ENCODE data around the gene PARD3B.

The PARD3B gene

DNA sequence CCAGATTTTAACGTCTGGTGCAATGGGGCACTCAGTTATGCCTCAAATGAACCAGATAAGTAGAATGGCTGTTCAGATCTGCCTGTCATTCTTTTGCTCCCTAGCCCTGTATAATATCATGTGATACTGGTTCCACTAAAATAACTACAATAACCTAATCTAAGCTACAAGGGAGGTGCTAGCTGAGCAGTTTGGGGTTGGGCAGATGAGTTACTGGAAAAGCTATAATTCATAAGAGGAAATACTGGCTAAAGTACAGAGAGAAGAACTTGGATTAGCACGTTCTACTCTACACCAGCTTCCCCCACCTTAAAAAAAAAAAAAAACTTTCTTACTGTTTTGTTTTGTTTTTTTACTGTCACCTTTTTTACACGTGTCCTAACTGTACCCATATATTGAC lies 953.7 kb downstream of the PARD3B start:
- no peak for DNase-seq (ENCODE audit: low read depth in 2 of 2)

DNA sequence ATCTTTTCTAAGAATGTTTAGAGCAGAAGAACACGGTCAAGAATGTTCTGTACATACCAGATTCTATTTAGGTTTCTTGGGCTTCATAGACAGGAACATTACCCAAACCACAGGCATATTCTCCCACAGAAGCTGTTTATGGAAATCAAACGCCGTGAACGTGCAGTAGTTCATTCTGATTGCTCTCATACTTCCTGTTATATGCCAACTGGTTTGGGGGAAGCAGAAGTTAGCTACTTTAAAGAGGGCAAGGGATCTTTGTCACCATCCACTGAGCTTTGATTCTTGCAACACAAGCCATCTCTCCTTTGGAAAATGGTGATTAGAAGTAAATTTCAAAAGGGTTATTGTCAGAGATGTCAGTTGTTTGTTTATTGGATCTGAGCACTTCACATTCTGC lies 954.8 kb downstream of the PARD3B start:
- DNase-seq (ENCODE audit: low read depth in 2 of 2), result no peak

- no peak for DNase-seq (ENCODE audit: low read depth in 2 of 2)
Observed at GRCh38 chr2:205500951-205501350, 955.7 kb downstream of the PARD3B start.

DNA sequence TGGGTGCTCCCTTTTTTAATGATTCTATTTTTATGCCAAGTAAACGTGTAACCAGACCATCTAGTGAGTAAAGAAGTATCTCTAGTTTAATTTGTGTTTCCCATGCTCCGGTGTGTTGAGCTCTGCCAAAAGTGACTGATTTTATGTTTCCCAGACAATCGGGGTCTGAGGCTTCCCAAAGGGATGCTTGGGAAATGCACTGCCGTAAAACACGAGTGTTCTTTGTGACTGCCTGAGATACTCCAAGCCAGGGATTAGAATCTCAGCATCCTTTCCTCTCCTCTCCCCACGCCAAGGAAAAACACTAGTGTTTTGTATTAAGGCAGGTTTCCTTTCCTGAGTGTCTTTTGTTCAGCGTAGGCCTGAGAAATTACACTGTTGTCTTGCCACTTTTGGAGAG lies 956.6 kb downstream of the PARD3B start:
- DNase-seq (ENCODE audit: low read depth in 2 of 2), result no peak

- DNase-seq (ENCODE audit: low read depth in 2 of 2), result no peak
Observed at GRCh38 chr2:205505371-205505770, 960.1 kb downstream of the PARD3B start.

GRCh38 chr2:205509655-205510054 lies 964.4 kb downstream of the PARD3B start:
- no peak for DNase-seq (ENCODE audit: low read depth in 2 of 2)

GRCh38 chr2:205510345-205510744 lies 965.1 kb downstream of the PARD3B start:
- DNase-seq (ENCODE audit: low read depth in 2 of 2), result no peak

GRCh38 chr2:205511221-205511620 lies 965.9 kb downstream of the PARD3B start:
- no peak for DNase-seq (ENCODE audit: low read depth in 2 of 2)

DNA sequence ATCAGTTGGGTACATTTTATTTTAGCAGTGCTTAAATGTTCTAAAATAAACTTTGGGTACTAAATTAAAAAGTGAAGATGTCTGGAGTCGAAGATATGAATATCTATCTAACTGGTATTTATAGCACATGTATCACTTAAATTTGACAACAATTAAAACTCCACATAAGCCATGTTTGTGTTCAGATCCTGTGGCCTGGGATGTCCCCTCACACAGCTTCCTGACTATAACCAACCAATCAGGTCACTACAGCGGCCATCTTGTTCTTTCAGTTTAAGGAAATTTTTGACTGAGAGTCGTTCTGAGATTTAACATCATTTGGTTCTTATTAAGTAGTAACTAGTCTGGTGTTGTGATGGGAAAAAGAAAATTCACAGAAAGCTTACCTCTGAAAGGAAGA lies 966.4 kb downstream of the PARD3B start:
- DNase-seq (ENCODE audit: low read depth in 2 of 2), result no peak

DNA sequence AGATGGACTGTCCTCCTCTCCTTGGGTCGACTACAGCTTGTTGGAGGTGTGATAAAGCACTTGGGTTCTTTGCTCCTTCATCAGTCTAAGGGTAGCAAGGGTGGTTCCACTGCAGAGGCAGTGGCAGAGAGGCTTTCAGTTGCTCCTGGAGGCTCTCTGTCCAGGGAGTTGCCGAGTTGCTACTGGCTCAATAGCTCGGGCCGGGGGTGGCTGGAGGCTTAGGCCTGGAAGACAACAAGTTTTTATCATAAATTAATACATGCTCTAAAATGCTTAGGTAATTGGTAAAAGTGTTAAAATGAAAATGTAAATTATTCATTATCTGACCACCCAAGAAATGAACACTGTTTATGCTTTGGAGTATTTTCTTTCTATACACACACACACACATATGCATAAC lies 975.0 kb downstream of the PARD3B start:
- DNase-seq (ENCODE audit: low read depth in 2 of 2), result no peak

GRCh38 chr2:205524656-205525055 lies 979.4 kb downstream of the PARD3B start:
- DNase-seq (ENCODE audit: low read depth in 2 of 2), result no peak

DNA sequence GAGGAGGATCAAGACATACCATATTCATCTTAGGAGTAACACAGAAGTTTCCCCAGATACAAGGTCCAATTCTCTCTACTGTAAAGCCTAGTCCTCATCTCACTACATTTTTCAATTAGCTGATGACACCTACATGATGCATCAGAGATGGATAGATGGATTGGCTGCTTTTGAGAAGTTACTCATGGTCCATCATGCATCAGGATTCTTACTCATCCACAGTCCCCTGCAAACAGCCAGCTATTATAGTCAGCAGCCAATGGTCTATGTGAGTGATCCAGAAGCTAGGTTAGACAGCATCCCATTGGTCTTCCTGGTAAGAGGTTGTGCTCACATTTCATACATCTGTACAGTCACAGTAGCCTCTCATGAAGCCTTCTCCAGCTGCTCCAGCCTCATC lies 982.5 kb downstream of the PARD3B start:
- no peak for DNase-seq (ENCODE audit: low read depth in 2 of 2)

DNA sequence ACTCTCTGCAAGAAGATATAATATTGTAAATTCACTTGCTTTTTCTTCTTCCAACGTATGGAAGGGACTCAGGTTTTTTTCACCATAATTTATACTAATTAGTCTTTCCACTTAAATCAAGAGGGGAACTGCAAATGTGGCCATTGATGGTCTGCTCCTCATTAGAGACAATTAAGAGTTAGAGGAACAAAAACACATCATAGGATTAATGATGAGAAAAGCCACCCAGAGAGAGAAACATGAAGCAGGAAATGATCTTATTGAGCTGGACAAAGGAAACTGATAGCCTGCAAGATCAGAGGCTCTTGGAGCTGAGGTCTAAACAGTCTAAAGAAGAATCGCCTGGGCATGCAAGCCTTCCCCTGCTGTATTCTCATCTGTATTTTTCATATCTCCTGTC lies 985.8 kb downstream of the PARD3B start:
- no peak for DNase-seq (ENCODE audit: low read depth in 2 of 2)

DNA sequence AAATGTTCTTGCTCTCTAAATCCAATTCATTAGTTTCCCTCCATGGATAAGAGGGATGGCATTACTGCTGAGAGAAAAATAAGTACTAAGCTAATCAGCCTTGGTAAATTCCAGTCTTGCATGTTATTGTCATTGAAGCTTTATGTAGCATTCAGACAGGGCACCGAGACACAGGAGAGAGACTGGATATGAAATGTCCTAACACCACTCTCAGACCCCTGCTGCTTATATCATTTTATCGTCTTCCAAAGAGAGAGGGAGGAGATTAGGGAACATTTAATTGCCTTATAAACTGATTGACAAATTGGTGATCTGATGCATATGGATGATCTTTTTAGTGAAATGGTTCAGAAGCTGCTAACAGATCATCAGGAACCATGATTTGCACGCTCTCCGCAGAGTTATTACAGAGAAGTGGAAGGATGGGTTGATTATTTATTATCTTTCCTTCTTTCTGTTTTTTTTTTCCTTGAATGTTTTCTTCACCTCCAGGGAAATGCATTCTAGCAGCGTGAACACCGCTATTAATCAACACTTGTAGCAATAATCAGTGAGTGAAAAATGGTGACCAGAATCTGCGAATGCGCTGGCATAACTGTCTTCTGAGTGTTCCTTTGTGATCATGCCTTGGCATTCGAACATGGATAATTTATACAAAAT lies 986.3 kb downstream of the PARD3B start:
- no peak for DNase-seq (ENCODE audit: low read depth in 2 of 2)

GRCh38 chr2:205535001-205535400 lies 989.7 kb downstream of the PARD3B start:
- DNase-seq (ENCODE audit: low read depth in 2 of 2), result no peak

DNA sequence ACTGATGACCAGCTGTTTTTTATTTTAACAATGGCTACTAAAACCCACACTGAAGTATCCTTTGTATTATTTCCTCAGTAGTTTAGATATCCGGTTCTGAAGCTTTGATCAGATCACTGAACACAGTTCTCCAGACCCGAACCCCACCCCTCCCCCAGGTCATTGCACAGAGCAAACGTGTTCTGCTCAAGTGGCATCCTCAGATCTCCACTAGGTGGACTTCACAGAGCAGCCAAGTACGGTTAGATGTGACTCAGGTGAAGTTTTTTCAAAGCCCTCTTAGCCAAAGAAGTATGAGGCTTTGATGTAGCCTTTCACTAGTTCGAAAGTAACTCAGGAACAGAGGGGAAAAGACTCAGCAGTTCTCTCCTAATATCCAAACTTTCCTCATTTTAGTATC lies 994.3 kb downstream of the PARD3B start:
- DNase-seq (ENCODE audit: low read depth in 2 of 2), result no peak

DNA sequence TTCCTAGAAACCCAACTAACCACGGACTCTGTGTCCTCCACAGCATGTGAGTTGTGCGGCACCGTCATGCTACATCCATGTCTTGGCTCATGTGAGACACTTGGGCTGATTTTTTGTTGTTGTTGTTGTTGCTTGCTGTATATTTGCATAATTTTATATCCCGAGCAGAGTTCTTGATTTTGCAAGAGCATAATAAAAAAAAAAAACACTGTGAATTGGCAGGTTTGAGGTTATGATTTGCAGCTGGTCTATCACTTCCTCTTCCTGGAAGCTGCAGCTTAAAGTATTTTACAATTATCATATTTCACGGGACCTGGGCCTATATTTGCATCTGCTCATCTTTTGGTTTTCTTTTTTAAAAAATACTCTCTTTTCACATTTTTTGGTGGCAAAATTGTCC lies 994.8 kb downstream of the PARD3B start:
- no peak for DNase-seq (ENCODE audit: low read depth in 2 of 2)

DNA sequence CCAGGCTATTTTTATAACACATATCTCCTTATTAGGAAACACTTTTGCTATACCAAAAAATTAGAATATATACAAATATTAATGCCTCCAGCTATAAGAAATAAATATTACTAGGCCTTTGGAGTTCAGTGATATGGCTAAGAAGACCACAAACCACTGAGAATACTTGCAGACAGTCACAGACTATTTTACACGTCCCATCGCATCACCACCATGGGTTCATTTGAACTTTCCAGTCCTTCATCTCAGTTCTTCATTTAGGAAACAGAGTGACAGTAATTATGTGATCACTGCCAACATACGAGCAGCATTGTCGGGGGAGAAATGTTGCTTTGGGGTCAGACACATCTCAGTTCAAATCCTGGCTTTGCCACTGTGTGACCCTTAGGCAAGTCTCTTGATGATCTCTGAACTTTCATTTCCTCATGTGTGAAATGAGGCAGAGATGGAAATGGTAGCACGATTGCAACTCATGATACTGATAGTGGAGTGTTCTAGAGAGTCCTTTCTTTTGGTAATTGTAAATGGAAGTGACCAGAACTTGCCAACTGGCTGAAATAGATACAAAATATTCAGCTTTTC lies 998.1 kb downstream of the PARD3B start:
- no peak for DNase-seq (ENCODE audit: low read depth in 2 of 2)

- DNase-seq (ENCODE audit: low read depth in 2 of 2), result no peak
Observed at GRCh38 chr2:205543937-205544702, 998.8 kb downstream of the PARD3B start.

- DNase-seq (ENCODE audit: low read depth in 2 of 2), result no peak
Observed at GRCh38 chr2:205545971-205546816, 1000.9 kb downstream of the PARD3B start.

DNA sequence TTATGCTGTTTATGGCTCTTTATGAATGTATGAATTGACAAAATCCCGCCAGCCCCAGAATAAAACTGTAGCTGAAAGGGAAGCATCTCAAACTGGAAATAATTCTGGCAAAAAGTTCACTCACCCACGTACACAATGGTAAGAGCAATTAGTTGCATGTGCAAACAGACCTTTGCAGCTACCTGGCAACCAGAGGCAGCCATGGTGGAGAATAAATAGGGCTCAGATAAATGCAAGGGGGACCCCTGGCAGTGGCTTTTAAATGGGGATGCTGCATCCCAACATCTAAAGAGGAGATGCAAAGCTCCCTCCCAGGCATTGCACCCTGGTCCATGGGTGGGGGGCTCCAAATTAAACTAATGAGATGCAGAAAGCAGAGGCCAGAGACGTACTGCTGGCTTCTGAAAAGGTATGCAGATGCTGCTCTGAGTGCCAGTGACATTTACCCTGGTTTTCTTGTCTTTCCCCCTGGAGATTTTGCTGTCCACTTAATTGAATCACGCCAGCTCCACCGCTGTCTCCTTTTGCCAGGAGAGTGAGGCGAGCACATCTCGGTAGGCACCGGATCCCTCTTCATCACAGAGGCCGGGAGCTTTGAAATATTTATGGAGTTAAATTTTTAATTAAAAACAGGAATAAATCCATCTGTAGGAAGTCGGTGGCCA lies 1010.4 kb downstream of the PARD3B start:
- DNase-seq (ENCODE audit: low read depth in 2 of 2), result no peak

DNA sequence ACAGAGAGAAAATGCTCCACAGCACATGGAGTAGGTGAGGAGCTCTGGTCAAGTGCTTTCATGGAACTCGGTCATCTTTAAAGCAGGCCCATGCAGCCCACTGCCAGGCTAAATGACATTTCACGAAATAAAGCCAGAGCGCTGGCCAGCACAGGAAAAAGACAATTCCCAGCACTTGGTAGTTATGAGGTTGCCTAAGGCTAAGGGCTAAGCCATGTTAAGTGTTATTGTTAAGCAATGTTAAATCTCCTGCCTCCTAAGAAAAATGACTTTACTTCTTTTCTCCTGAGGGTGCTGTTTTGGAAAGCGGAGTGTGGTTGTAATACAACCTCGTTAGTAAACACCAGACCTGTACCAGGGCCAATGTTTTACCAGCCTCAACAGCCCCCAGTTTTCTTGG lies 1011.1 kb downstream of the PARD3B start:
- DNase-seq (ENCODE audit: low read depth in 2 of 2), result no peak
